Omental fat pad (tissue), 4 donors: ENCODE data around the gene ACBD5. TPM values are rescaled to one million over a fixed set of nuclear protein-coding genes. Genes with fewer than 3 reads are reported as not detected.
A peak's percentile ranks its signal among the peaks of the same experiment; 100 is the strongest.

Experiments used
- ATAC-seq: fragments of 150-250 bp; one replicate; pipeline ENCODE4 v1.9.1; 2016; ENCODE audit warnings: mild to moderate bottlenecking, moderate library complexity; ENCODE audit not compliant: low FRiP score
- DNase-seq: peaks from one replicate; pipeline ENCODE4 v3.0.0-alpha.2; 2019; ENCODE audit warnings: low spot score
- CTCF ChIP-seq, 3 donors: fragments of 450-650 bp; IDR thresholded peaks; one replicate each; pipeline ENCODE4 v1.5.1; 2016 to 2017; ENCODE audit warnings: antibody characterized with exemption in 3 of 3, mild to moderate bottlenecking in 3 of 3, moderate library complexity in 2 of 3
- total RNA-seq, 4 donors: library from RNA; depleted of rRNA; stranded (reverse); fragments of >200 nt; gene quantifications; one replicate each; pipeline ENCODE4 v1.1.0, GENCODE V29; 2016

ACBD5 gene
- total RNA-seq, 4 donors from 2014 or later: 13.0 to 24.6 (median 19.2) TPM

GRCh38 chr10:27207350-27207749 is 33.2 kb downstream of the ACBD5 start:
- ATAC-seq (no peak), DNase-seq (no peak)
- TF ChIP-seq CTCF (IDR thresholded peaks at IDR 0.05): no peak

DNA sequence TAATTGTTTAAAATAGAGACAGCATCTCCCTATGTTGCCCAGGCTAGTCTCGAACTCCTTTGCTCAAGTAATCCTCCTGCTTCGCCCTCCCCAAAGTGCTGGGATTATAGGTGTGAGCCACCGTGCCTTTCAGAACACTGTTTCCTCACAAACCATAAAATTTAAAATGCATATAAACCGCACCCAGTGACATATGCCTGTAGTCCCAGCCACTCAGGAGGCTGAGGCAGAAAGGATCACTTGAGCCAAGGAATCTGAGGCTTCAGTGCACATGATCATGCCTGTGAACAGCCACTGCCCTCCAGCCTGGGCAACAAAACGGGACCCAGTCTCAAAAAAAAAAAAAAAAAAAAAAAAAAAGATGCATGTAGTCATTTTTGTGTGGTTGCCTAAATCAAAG is 36.8 kb downstream of the ACBD5 start:
- ATAC-seq (no peak), DNase-seq (no peak)
- no peak for TF ChIP-seq CTCF (IDR thresholded peaks at IDR 0.05)

GRCh38 chr10:27197980-27198620 is 42.5 kb downstream of the ACBD5 start:
- peak; percentile 84 for ATAC-seq
- DNase-seq: no peak
- no peak for TF ChIP-seq CTCF (IDR thresholded peaks at IDR 0.05)

DNA sequence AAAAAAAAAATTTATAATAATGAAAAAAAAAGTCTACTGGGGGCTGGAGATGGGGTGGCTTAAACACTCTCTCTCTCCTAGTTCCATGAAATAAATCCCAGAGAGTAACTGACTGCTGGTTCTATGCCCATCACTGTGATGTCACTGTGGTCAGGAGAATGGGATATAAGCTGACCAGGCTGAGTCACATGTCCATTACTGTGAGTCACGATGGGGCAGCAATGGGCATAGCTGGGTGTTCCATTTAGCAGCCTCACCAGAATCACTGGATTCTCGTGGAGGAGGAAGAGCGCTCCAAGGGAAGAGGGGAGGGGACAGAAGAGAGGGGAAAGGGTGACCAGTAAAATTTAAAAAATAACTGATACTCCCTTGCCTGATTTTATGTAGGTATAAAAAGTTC is 48.3 kb downstream of the ACBD5 start:
- ATAC-seq: peak; percentile 87
- no peak for DNase-seq
- TF ChIP-seq CTCF (IDR thresholded peaks at IDR 0.05): no peak

GRCh38 chr10:27190508-27190907 is 50.1 kb downstream of the ACBD5 start:
- ATAC-seq: no peak
- DNase-seq: no peak
- no peak for TF ChIP-seq CTCF (IDR thresholded peaks at IDR 0.05)

GRCh38 chr10:27188897-27189296 is 51.7 kb downstream of the ACBD5 start:
- no peak for TF ChIP-seq CTCF (IDR thresholded peaks at IDR 0.05)

GRCh38 chr10:27188259-27188658 is 52.3 kb downstream of the ACBD5 start:
- TF ChIP-seq CTCF (IDR thresholded peaks at IDR 0.05): no peak
- DNase-seq: no peak
- no peak for ATAC-seq

More at GRCh38 chr10:27188897-27189296, 51.7 kb downstream of the ACBD5 start:
- no peak for DNase-seq
- ATAC-seq: no peak
